ENCODE measurements around the gene GPI.

DNA sequence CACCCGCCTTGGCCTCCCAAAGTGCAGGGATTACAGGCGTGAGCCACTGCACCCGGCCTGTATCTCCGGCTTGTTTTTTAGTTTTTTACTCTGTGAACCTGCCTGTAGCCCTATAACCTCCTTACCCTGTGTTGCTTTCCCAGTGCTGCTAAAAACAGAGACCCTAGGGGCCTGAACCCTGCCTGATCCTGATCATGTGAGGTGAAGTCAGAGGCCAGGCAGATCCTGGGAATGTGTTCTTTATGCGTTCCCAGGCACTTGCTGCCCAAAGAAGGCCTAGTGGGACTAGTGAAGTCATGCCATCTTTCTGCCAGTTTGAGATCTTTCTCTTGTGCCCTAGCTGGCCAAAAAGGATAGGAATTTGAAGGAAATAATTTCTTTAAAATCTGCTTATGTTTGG lies 67.8 kb downstream of the GPI start:
- TF ChIP-seq SIRT6 (IDR thresholded peaks at IDR 0.05; ENCODE audit: low read length) (no peak), CHD2 (IDR thresholded peaks at IDR 0.05; ENCODE audit: low read length) (no peak), JUN (IDR thresholded peaks at IDR 0.05; ENCODE audit: low read depth, low read length) (no peak), GTF2F1 (IDR thresholded peaks at IDR 0.05; ENCODE audit: borderline replicate concordance, low read depth, low read length) (no peak), POLR2AphosphoS5 (IDR thresholded peaks at IDR 0.05; ENCODE audit: low read depth, low read length) (no peak)
- TF ChIP-seq, protein P1, sequence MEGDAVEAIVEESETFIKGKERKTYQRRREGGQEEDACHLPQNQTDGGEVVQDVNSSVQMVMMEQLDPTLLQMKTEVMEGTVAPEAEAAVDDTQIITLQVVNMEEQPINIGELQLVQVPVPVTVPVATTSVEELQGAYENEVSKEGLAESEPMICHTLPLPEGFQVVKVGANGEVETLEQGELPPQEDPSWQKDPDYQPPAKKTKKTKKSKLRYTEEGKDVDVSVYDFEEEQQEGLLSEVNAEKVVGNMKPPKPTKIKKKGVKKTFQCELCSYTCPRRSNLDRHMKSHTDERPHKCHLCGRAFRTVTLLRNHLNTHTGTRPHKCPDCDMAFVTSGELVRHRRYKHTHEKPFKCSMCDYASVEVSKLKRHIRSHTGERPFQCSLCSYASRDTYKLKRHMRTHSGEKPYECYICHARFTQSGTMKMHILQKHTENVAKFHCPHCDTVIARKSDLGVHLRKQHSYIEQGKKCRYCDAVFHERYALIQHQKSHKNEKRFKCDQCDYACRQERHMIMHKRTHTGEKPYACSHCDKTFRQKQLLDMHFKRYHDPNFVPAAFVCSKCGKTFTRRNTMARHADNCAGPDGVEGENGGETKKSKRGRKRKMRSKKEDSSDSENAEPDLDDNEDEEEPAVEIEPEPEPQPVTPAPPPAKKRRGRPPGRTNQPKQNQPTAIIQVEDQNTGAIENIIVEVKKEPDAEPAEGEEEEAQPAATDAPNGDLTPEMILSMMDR (IDR thresholded peaks at IDR 0.05; ENCODE audit: control extremely low read depth in 1 of 3, insufficient read depth in 1 of 3, low read depth in 1 of 3, low read length in 3 of 3), result no peak
- TF ChIP-seq, protein P2, sequence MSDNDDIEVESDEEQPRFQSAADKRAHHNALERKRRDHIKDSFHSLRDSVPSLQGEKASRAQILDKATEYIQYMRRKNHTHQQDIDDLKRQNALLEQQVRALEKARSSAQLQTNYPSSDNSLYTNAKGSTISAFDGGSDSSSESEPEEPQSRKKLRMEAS (IDR thresholded peaks at IDR 0.05), result no peak
